Stimulated activated CD8-positive, alpha-beta memory T cell treated with anti-CD3 and anti-CD28 coated beads, Interleukin-15, amount 100 ng/mL, for 48 hours (primary cell): ENCODE measurements around the gene NTSR2.
A peak's percentile ranks its signal among the peaks of the same experiment; 100 is the strongest.

Source experiments
- DNase-seq, 2 donors: peaks; one replicate each; pipeline ENCODE4 v3.0.0-alpha.2; 2020; ENCODE audit warnings: low read depth in 2 of 2

Gene NTSR2

DNA sequence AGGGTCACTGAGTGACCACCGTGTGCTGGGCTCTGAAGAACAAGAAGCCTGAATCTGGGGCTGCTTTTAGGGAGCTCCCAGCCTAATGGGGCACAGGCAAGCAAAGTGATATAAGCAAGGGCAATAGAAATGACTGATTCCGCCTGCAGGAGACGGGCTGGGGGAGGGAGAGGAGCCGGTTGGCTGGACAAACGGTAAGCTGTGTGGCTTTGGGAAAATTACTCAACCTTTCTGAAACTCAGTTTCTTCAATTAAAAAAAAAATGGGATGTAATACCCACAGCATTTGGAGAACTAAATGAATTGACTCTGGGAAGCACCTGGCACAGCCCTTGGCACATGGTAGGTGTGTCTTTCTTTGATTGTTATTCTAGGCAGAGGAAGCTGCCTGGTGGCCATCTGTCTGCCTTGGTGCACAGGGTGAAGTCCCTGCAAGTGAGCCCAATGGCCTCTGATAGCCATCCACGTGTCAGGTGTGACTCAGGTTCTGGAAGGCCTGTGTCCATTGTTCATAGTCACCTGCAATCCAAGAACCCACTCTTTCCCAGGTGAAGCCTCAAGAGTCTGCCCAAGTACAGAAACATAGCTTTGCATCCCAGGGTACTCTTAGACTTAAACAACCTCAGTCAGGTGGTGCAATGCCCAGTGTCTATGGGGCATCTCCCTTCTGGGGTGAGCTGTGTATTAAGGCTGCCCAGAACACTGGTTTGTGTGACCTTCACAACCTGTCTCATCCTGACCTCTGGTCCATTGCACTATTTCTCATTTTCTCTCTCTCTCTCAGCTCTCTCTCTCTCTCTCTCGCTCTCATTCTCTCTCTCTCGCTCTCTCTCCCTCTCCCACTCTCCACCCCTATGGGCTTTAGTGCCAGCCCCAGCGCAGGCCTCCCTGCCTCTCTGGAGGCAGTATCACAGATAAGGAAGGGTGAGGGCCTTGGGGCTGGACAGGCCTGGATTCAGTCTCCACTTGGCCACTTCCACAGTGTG, 30.0 kb upstream of the NTSR2 start:
- DNase-seq: no peak

DNA sequence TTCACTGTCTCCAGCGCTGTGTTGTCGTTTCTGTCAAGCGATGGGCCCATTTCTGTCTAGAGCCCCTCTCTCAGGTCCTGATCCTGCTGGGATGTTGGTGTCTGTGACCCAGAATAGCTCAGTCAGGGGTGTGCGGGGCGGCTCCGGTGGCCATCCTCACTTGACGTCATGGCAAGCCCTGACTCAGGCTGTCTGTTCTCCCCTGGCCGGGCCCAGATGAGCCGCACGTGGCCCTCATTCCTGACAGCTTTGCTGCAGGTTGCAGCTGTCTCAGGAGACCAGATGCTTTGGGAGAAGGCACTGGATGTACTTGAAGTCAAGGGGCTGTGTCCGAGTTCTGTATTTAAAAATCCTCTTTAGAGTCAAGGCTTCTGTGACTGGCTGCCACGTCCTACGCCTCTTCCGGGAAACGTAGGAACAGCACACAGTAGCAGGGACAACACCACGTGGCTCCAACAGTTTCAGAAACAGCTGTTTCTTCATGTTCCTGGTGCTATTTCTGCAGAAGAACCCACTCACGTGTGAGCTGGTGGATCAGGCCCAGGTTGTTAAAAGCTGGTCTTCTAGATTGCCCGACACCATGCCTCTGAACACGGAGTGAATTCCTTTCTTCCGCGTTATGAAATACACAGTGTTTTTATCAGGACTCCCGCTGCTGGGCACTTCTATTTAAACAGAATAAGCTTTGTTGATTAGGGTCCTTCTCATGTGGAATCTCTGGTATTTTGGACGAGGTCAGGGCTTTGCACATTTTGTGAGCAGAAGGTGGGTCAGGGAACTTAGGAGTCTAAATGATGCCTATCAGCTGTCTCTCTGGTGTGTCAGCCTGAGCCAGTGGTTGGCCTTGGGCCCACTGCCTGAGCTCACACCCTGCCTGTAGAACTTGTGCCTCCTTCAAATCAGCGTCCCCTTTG, 28.3 kb upstream of the NTSR2 start:
- no peak for DNase-seq

DNA sequence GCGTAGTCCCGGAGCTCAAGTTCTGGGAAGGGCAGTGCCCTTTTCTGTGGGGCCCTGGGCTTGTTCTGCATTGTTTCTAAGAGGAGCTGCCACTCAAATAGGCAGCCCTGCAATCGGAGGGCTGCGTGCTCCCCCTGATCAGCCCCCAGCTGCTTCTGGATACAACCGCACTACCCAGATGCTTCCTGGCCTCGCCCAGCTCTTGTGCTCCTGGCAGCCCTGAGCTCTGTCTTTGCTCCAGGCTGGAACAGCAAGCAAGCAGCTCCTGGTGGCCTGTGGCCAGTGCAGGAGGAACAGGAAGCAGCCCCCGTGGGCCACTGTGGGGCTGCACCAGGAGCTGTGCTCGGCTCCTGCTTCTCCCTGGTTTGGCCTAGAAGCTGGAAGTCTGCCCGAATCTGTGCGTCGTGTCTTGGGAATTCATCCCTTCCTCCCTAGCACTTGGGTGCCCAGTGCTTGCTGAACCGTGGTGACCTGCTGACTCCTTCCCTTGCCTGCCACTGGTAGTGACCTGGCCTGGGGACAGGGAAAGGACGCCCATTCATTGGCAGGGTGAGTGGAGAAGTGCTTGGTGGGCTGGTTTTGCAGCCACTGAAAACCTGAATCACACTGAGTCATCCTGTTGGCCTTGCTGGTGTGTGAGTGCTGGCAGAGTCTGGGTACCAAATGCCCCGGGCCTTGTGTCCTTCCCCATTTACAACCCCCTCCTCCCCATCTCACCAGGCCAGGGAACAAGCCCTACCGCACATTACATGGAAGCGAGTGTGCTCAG, 27.3 kb upstream of the NTSR2 start:
- DNase-seq: no peak

DNA sequence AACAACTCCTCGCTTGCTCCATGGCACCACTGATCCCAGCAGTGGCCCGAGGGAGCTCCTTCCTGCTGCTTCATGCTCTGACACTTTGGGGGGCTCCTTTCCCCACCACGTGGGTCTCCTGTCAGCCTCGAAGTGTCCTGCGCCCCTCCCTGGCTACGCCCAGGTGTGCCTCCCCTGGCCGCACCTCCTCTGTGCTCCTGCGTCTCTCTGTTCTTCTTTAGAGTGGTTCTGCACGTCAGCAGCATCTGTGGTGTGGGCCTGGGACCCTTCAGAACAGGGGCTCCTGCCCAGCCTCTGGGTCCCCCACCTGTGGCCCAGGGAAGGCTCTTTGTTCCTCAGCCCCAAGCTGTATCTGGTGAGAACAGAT, 26.7 kb upstream of the NTSR2 start:
- no peak for DNase-seq

DNA sequence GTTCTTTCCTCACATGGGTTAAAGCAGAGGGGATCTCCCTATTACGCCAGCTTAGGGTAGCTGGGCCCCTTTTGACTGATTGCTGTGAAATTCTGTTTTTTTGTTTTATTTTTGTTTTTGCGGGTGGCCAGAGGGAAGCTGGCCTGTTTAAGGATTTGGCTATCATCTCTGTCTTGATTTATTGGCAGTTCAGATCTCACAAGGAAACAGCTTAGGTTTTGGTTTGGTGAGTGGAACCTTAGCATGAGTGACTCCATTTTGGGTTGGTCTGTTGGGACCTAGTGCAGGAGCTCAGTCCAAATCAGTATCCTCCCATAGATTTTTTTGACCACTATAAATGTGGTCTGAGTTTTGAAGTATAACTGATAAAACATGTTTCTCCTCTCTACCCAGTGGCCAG, 25.6 kb upstream of the NTSR2 start:
- DNase-seq: no peak

DNA sequence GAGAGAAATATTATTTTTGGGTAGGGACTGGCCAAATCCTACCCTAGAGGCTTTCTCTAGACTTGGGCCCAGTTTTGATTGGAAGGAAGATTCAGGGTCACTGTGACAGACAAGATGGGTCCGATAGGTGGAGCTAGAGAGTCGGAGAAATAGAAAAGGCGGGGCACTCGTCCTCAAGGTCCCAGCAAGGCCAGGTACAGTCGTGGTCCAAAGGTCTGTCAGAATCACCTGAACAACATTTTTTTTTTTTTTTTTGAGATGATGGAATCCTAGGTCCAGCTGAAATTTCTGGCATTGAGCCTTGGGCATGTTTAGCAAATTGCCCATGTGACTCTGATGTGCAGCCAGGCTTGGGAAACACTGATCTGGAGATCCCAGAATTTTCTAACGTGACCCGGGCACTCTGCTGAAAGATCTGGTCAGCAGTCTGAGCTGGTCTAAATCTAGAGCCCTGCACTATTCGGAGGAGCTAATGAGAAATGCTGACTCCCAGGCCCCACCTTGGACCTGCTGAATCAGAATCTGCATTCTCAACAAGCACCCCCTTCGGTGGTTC, 23.0 kb upstream of the NTSR2 start:
- peak; percentile 24 to 30 for DNase-seq

DNA sequence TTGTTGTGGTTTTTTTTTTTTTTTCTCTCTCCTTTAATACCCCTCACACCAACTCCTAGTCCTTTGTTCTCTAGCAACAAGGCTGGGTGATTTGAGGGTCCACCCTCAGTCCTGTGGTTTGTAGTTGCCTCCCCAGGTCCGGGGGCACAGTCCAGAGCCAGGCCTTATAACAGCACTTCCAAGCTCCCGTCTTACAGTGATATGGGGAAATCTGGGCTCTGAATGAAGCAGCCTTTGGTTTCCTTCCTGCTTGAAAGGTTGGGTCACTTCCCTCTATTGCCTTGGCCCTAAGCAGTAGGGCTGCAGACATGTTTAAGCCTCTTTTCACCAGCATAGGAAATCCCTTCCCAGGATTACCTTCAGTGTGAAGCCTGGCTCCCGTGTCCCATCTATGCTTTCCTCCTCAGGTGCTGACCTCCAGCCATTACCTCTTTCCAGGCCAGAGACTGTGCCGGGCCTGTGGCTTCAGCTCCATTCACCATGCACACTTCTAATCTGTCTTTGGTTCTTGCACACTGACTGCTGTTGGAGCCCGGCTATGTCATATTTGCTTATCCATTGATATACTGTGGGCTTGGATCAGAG, 21.2 kb upstream of the NTSR2 start:
- DNase-seq: no peak

DNA sequence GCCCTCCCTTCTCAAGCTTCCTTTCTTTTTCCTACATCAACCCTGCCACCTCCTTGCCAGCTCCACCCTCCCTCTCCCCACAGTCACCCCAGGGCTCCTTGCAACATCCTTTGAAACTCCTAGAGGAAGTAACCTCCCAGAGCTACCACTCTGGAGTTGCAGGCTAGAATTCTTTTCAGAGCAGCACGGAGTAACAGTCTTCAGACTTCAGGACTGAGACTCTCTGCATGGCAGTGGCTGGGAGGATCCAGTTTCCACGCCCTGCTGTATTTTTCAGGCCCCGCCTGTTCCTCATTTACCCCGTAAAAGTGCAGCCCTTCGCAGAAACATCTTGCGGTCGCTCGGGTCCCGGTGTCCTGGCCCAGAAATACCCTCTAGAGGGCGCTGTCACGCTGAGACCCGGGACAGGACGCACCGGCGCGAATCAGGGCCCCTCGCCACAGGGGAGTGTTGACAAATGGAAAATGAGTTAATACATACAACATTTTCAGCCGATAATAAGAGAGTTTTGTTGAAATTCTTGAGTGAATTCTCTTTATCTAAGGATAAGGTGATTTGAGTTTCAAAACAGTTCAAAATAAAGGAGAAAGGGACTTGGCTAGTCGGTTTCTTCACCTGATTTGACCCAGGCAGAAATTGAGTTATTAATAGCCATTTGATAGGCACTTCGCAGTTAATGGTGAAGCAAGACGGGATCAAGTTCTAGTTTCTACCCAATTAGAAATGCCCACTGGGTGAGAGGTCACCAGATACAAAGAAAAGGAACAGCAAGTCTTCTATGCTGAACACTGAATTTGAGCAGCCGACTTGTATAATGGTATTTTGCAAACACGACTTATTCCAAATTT, 18.5 kb upstream of the NTSR2 start:
- DNase-seq: peak; percentile 73 to 75

DNA sequence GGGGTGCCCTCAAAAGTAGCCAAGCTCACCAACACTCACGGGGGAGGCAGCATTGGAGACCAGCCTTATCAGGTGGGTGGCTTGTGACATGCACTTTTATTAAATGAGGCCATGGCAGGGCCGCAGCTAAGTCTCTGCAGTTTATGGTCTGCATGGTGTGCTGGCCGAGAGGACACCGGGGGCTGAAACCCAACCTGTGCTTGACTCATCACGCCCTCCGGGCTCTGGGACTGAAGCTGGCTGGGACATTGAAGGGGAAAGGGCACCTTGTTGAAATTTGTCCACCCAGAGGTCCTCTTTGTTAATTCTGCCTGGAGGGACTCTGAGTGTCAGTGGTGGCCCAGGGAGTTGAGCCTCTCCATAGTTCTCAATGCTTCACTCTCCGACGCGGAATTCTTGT, 17.7 kb upstream of the NTSR2 start:
- DNase-seq: no peak

DNA sequence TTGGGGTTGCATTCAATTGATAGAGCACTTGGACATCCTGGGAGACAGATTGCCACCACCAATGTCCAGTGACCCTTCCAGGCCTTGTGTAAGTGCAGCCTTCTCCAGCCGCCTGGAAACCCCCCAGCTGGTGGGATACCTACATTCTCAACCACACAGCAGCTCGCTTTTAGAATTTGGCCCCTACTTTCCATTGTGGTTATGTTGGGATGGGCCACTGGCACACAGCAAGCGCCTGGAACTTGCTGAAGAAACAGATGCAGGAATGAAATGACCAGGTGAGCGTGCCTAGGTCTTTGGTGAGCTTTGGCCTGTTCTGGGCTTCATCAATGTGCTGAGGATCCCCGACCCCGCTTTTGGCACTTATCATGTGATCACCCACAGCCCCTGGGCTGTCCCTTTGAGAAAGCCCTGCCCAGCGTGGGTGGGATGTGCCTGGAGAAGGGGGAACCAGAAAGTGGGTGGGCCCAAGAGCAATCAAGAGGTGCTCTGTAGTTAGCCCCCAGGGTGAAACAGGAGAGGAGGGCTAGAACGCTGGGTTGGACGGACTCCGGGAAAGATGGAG, 16.0 kb upstream of the NTSR2 start:
- DNase-seq: no peak

DNA sequence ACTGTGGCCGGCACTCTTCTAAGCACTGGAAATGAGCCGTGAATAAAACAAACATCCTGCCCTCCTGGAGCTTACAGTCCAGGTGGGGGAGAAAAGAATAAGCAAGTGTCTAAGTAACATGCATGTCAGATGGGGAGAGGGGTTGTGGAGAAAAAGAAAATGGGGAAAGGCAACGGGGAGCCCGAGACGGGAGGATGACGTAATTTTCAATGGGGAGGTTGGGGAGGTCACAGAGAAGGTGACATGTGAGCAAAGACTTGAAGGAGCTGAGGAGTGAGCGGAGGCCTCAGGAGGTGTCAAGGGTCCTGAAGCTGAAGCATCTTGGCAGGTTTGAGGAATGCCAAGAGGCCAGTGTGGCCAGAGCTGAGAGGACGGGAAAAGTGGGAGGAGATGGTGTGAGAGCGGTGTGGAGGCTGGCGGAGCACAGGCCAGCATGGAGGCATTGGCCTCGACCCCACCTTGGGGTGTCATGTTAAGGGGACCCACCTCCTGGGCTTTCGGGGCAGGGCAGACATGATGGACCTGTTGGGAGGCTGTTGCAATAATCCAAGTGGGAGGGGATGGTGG, 15.0 kb upstream of the NTSR2 start:
- no peak for DNase-seq

DNA sequence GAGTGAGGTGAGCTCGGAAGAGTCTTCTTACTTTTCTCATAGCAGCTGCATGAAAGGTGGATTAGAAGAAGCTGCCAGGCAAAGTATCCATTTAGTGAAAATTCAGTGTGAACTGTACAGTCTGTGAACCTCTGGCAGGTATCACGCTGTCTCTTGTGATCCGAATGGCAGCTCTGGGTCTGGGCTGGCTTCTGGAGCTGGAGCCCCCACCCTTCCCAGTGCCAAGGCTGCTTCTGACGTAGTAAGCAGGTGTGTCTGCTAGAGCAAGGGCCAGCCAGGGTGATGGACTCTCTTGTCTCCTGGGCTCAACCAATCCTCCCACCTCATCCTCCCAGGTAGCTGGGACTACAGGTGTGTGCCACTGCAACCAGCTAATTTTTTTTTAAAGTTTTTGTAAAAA, 14.0 kb upstream of the NTSR2 start:
- no peak for DNase-seq

DNA sequence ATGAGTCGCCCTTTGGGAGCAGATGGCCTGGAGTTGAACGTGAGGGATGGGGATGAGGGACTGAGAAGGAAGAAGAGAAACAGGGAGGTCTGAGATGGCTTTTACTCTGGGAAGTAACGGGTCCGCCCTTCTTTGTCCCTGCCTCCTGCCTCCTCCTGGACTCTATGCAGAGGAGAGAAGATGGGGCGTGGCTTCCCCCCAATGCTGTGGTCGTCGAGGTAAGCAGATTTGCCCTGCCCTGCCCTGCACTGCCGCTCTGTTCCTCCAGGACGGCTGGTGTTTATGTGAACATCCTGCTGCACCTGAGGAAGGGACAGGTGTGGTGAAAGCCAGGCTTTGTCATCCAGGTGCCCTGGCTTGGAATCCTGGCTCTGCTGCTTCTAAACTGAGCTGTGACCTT, 13.5 kb upstream of the NTSR2 start:
- DNase-seq: no peak

DNA sequence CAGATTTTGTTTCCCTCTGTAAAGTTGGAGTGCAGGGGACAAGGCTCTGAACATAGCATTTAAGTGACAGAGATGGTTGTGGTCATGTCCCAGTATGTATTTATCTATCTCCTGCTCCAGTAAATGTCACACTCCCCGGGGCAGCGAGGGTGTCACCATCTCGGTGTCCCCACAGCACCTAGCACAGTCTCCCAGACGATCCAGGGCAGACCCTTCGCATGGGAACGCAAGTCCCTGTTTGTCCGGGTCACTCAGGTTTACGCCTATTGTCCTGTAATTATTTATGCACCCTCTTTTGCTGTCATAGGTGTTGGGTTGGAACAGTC, 12.6 kb upstream of the NTSR2 start:
- DNase-seq: no peak

DNA sequence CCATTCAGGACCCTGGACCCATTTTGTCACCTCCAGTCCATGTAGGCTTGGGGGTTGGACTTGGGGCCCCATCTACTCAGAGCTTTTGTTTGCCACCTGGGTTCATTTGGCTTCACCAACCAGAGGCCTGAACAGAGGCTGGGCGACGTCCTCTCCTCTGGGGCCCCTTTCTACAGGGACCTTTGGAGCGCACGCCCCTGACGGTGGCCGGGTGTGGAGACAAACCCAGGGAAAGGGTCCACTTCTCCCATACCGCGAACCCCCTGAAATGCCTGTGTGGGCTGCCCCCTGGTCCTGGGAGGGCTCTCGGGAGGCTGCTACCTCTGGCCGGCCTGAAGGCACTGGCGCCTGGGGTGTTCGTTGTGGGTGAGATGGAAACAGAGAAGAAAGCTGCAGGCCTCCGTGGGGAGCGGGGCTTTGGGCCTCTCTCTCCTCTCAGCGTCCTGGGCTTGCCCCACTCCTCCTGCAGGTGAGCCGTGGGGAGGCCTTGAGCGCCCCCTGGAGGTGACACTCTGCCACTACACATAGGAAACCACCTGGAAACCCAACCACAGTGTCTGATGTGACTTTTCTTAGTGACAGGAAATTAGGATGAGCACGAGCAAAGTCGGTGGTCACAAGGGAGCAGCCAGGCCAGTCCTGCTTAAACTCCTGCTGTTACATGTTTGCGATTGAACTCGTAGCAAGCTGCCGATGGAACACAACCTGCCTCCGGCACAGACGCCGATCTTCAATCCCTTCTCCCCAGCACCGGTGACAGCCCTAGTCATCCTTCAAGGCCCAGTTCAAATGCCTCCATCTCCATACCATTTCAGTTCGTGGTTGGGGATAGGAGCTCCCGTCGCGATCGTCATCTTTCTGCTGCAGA, 12.0 kb upstream of the NTSR2 start:
- peak; percentile 28 to 38 for DNase-seq

DNA sequence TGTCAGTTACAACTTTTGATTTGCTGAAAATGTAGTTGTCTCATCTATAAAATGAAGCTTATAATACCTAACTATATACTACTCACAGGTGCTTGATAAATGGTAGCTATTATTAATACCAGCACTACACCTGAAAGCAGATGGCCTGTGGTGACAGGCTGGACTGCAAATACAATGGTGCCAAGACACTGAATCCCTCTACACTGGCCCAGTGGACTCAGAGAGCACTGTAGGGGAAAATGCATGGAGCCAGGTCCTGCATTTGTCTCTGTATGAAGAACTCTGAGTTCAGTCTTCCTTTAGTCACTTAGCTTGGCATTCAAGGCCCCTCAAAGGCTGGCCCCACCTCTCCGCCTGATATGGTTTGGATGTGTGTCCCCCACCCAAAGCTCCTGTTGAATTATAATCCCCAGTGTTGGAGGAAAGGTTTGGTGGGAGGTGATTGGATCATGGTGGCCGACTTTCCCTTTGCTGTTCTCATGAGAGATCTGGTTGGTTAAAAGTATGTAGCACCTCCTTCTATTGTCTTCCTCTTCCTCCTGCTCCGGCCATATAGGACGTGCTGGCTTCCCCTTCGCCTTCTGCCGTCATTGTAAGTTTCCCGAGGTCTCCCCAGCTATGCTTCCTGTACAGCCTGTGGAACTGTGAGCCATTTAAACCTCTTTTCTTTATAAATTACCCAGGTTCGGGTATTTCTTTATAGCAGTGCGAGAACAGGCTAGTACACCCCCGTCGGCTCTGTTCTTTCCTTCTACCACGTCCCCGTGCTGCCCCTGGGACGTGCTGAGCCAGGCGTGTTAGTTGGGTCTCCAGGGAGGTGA, 11.1 kb upstream of the NTSR2 start:
- DNase-seq: no peak

DNA sequence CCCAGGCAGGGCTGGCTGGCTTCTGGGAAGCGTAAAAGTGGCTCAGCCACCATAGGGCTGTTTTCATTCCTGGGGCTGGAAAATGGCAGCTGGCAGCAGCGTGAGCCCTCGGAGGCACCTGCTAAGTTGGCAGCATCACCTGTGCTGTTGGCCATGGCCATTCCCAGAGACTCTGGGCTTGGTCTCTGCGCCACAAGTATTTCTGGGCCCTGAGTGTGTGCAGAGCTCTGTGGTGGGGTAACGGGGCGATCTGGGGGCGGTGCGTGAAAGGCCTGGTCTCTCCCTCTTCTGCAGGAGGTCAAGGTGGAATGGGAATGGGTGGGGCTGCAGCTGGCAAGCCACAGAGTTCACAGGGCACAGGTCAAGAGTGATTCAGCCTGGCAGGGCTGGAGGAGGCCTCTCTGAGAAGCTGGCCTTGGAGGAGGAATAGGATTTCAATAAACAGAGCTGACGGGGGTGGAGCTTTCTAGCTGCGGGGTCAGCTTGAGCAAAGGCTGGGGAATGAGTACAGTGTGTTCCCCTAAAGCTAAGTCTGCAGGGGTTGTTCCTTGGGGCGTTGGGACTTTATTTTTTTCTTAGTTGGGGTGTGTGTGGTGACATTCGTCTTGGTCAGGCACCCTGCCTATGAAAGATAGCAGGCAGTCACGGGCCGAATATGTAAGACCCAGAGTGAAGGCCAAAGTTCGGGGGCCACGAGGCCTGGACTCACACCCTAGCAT, 10.3 kb upstream of the NTSR2 start:
- no peak for DNase-seq
